DMS79 (cell line): Measurements from ENCODE around the gene TCF4.
A peak's percentile ranks its signal among the peaks of the same experiment; 100 is the strongest.

Experiments used
- DNase-seq: peaks from one replicate; lab custom pipeline; 2025; lab: John Stamatoyannopoulos, UW

Gene TCF4

GRCh38 chr18:55289775-55290174, 298.2 kb downstream of the TCF4 start:
- DNase-seq: no peak

- peak; percentile 45 for DNase-seq
These were observed 298.9 kb downstream of the TCF4 start for GRCh38 chr18:55289048-55289447.

GRCh38 chr18:55287935-55288868, 299.8 kb downstream of the TCF4 start:
- DNase-seq: no peak

- no peak for DNase-seq
These were observed 300.7 kb downstream of the TCF4 start for GRCh38 chr18:55287149-55287806.

- DNase-seq: no peak
These were observed 301.7 kb downstream of the TCF4 start for GRCh38 chr18:55286257-55286825.

GRCh38 chr18:55284614-55285013, 303.4 kb downstream of the TCF4 start:
- no peak for DNase-seq

GRCh38 chr18:55283309-55283708, 304.7 kb downstream of the TCF4 start:
- no peak for DNase-seq

GRCh38 chr18:55280503-55280902, 307.5 kb downstream of the TCF4 start:
- DNase-seq: no peak

GRCh38 chr18:55275039-55275901, 312.7 kb downstream of the TCF4 start:
- no peak for DNase-seq

GRCh38 chr18:55272510-55273243, 315.3 kb downstream of the TCF4 start:
- DNase-seq: no peak

- no peak for DNase-seq
These were observed 318.4 kb downstream of the TCF4 start for GRCh38 chr18:55269622-55270021.

- DNase-seq: no peak
These were observed 319.2 kb downstream of the TCF4 start for GRCh38 chr18:55268628-55269275.

- no peak for DNase-seq
These were observed 319.8 kb downstream of the TCF4 start for GRCh38 chr18:55268151-55268601.

- DNase-seq: no peak
These were observed 321.0 kb downstream of the TCF4 start for GRCh38 chr18:55266981-55267380.

GRCh38 chr18:55265984-55266383, 322.0 kb downstream of the TCF4 start:
- DNase-seq: no peak

GRCh38 chr18:55265130-55265675, 322.8 kb downstream of the TCF4 start:
- DNase-seq: no peak

- peak; percentile 6 for DNase-seq
These were observed 323.9 kb downstream of the TCF4 start for GRCh38 chr18:55264108-55264507.

GRCh38 chr18:55262021-55262560, 325.9 kb downstream of the TCF4 start:
- DNase-seq: no peak

GRCh38 chr18:55261253-55261652, 326.7 kb downstream of the TCF4 start:
- DNase-seq: no peak

GRCh38 chr18:55258088-55258487, 329.9 kb downstream of the TCF4 start:
- no peak for DNase-seq
